Activated CD4-positive, alpha-beta T cell treated with anti-CD3 and anti-CD28 coated beads for 36 hours (primary cell): ENCODE results near the gene TRAP1. TPM values are rescaled to one million over a fixed set of nuclear protein-coding genes. Genes with fewer than 3 reads are reported as not detected.

Experiments used
- ATAC-seq: fragments of 200-7000 bp; cut with Tn5 transposase; one replicate; pipeline ENCODE4 v1.10.0; 2021; ENCODE audit warnings: mild to moderate bottlenecking, moderate library complexity
- CTCF ChIA-PET: fragments of 350-600 bp; sonication (Branson Sonifier 250); formaldehyde crosslinking; loops from one replicate; lab custom pipeline; 2021; ENCODE audit warnings: antibody characterized with exemption; lab: Charles Lee
- POLR2A ChIA-PET: fragments of 350-600 bp; sonication (Branson Sonifier 250); formaldehyde crosslinking; loops from one replicate; lab custom pipeline; 2021; ENCODE audit warnings: antibody characterized with exemption, inconsistent platforms; lab: Charles Lee
- DNase-seq: peaks from one replicate; pipeline ENCODE4 v3.0.0-alpha.2; 2020
- H3K27ac Mint-ChIP-seq: one replicate; pipeline ENCODE4 v1.8.0; 2021; ENCODE audit warnings: mixed read lengths
- H3K27me3 Mint-ChIP-seq: one replicate; pipeline ENCODE4 v1.8.0; 2021; ENCODE audit warnings: mixed read lengths
- H3K36me3 Mint-ChIP-seq: one replicate; pipeline ENCODE4 v1.8.0; 2021; ENCODE audit warnings: low read depth, mixed read lengths
- H3K4me1 Mint-ChIP-seq: one replicate; pipeline ENCODE4 v1.8.0; 2021; ENCODE audit warnings: mixed read lengths
- H3K4me3 Mint-ChIP-seq: one replicate; pipeline ENCODE4 v1.8.0; 2021; ENCODE audit warnings: mild to moderate bottlenecking, moderate library complexity, mixed read lengths
- H3K9me3 Mint-ChIP-seq: one replicate; pipeline ENCODE4 v1.8.0; 2021; ENCODE audit warnings: low read depth, mixed read lengths
- intact Hi-C, 2 experiments: fragments of 100-400 bp; cut with DNase I in 1 of 2; cut with micrococcal nuclease in 1 of 2; formaldehyde crosslinking; loops; one replicate each; pipeline versions ENCODE4 v1.14.2 to v1.15.1; 2022 to 2024; cut with DNase I, micrococcal nuclease
- total RNA-seq, 2 experiments: library from RNA; stranded (reverse); gene quantifications; one replicate each; pipeline ENCODE4 v1.2.3, GENCODE V29; 2021

Gene TRAP1
- total RNA-seq, 2 experiments from 2014 or later = 306 to 360 TPM

- Mint-ChIP-seq H3K36me3 (peaks cover 52% of the 10 kb centered on the region), H3K4me1 (no peaks in the 10 kb centered on the region), H3K27me3 (no peaks in the 10 kb centered on the region), H3K4me3 (no peak overlapping the region), H3K9me3 (no peaks in the 10 kb centered on the region), H3K27ac (no peak overlapping the region)
- ATAC-seq = no peak
- POLR2A ChIA-PET = no interaction called here
- intact Hi-C loops = no loop called here
- no peak for DNase-seq
- CTCF ChIA-PET = no interaction called here
Observed at GRCh38 chr16:3735541-3735940, 18.2 kb upstream of the TRAP1 start.

GRCh38 chr16:3734758-3735221 lies 17.5 kb upstream of the TRAP1 start:
- POLR2A ChIA-PET = no interaction called here
- H3K9me3 Mint-ChIP-seq = no peaks in the 10 kb centered on the region
- H3K4me1 Mint-ChIP-seq = no peaks in the 10 kb centered on the region
- H3K27ac Mint-ChIP-seq = no peak overlapping the region
- intact Hi-C loops = no loop called here
- CTCF ChIA-PET = no interaction called here
- no peak for ATAC-seq
- H3K27me3 Mint-ChIP-seq = no peaks in the 10 kb centered on the region
- DNase-seq = no peak
- H3K4me3 Mint-ChIP-seq = no peak overlapping the region
- H3K36me3 Mint-ChIP-seq = peaks cover 54% of the 10 kb centered on the region

- ChIA-PET POLR2A (no interaction called here), CTCF (no interaction called here)
- Mint-ChIP-seq H3K36me3 (peaks cover 58% of the 10 kb centered on the region), H3K4me1 (no peaks in the 10 kb centered on the region), H3K27me3 (no peaks in the 10 kb centered on the region), H3K27ac (no peak overlapping the region), H3K4me3 (no peak overlapping the region), H3K9me3 (no peaks in the 10 kb centered on the region)
- ATAC-seq (no peak), DNase-seq (no peak)
- intact Hi-C loops = no loop called here
Observed at GRCh38 chr16:3734084-3734757, 16.9 kb upstream of the TRAP1 start.

- H3K36me3 Mint-ChIP-seq = peaks cover 57% of the 10 kb centered on the region
- no peaks in the 10 kb centered on the region for H3K9me3 Mint-ChIP-seq
- DNase-seq = no peak
- ChIA-PET POLR2A (no interaction called here), CTCF (no interaction called here)
- no peak overlapping the region for H3K4me3 Mint-ChIP-seq
- no peak for ATAC-seq
- intact Hi-C loops = no loop called here
- no peaks in the 10 kb centered on the region for H3K27me3 Mint-ChIP-seq
- no peaks in the 10 kb centered on the region for H3K4me1 Mint-ChIP-seq
- no peak overlapping the region for H3K27ac Mint-ChIP-seq
Observed at GRCh38 chr16:3732171-3732570, 14.8 kb upstream of the TRAP1 start.

- no peaks in the 10 kb centered on the region for H3K27me3 Mint-ChIP-seq
- no peak for DNase-seq
- no peak overlapping the region for H3K27ac Mint-ChIP-seq
- no peaks in the 10 kb centered on the region for H3K9me3 Mint-ChIP-seq
- intact Hi-C loops = no loop called here
- ChIA-PET CTCF (interaction anchor here (0.7 kb wide), 1 partner anchor 88 kb away, joined by 3 read pairs; no protein-coding TSS in a partner anchor), POLR2A (no interaction called here)
- H3K4me3 Mint-ChIP-seq = no peak overlapping the region
- H3K4me1 Mint-ChIP-seq = no peaks in the 10 kb centered on the region
- no peak for ATAC-seq
- H3K36me3 Mint-ChIP-seq = peaks cover 50% of the 10 kb centered on the region
Observed at GRCh38 chr16:3731126-3731935, 14.0 kb upstream of the TRAP1 start.

GRCh38 chr16:3730161-3731125 lies 13.1 kb upstream of the TRAP1 start:
- Mint-ChIP-seq H3K27ac (no peak overlapping the region), H3K4me3 (no peak overlapping the region), H3K36me3 (peaks cover 44% of the 10 kb centered on the region), H3K27me3 (no peaks in the 10 kb centered on the region), H3K4me1 (no peaks in the 10 kb centered on the region), H3K9me3 (no peaks in the 10 kb centered on the region)
- ATAC-seq = no peak
- DNase-seq = no peak
- CTCF ChIA-PET = interaction anchor here (0.7 kb wide), 1 partner anchor 89 kb away, joined by 3 read pairs; no protein-coding TSS in a partner anchor
- POLR2A ChIA-PET = no interaction called here
- intact Hi-C loops = no loop called here

GRCh38 chr16:3729161-3730112 lies 12.1 kb upstream of the TRAP1 start:
- H3K27ac Mint-ChIP-seq = no peak overlapping the region
- ChIA-PET POLR2A (no interaction called here), CTCF (no interaction called here)
- no peaks in the 10 kb centered on the region for H3K27me3 Mint-ChIP-seq
- DNase-seq = no peak
- H3K36me3 Mint-ChIP-seq = peaks cover 39% of the 10 kb centered on the region
- no peak for ATAC-seq
- H3K4me1 Mint-ChIP-seq = no peaks in the 10 kb centered on the region
- no peak overlapping the region for H3K4me3 Mint-ChIP-seq
- no peaks in the 10 kb centered on the region for H3K9me3 Mint-ChIP-seq
- intact Hi-C loops = no loop called here

- H3K4me3 Mint-ChIP-seq = no peak overlapping the region
- H3K27ac Mint-ChIP-seq = no peak overlapping the region
Observed at GRCh38 chr16:3728424-3729160, 11.3 kb upstream of the TRAP1 start.

GRCh38 chr16:3727806-3728381 lies 10.6 kb upstream of the TRAP1 start:
- H3K36me3 Mint-ChIP-seq = peaks cover 31% of the 10 kb centered on the region
- DNase-seq (no peak), ATAC-seq (no peak)
- ChIA-PET POLR2A (no interaction called here), CTCF (no interaction called here)
- H3K4me1 Mint-ChIP-seq = no peaks in the 10 kb centered on the region
- no peaks in the 10 kb centered on the region for H3K27me3 Mint-ChIP-seq
- no peak overlapping the region for H3K27ac Mint-ChIP-seq
- no peaks in the 10 kb centered on the region for H3K9me3 Mint-ChIP-seq
- no peak overlapping the region for H3K4me3 Mint-ChIP-seq
- intact Hi-C loops = no loop called here

More at GRCh38 chr16:3728424-3729160, 11.3 kb upstream of the TRAP1 start:
- no peak for DNase-seq
- ATAC-seq = no peak
- peaks cover 34% of the 10 kb centered on the region for H3K36me3 Mint-ChIP-seq
- H3K4me1 Mint-ChIP-seq = no peaks in the 10 kb centered on the region
- H3K9me3 Mint-ChIP-seq = no peaks in the 10 kb centered on the region
- ChIA-PET POLR2A (no interaction called here), CTCF (no interaction called here)
- intact Hi-C loops = no loop called here
- no peaks in the 10 kb centered on the region for H3K27me3 Mint-ChIP-seq
